PC-9 (cell line): Measurements from ENCODE around the gene TMPRSS9. TPM values are rescaled to one million over a fixed set of nuclear protein-coding genes. Genes with fewer than 3 reads are reported as not detected.
"Not testable (repeated sequence)": the region's sequence is repeated elsewhere in the genome, so short reads cannot be mapped to it uniquely, and the experiment has no call there.

Source experiments
- BruUV-seq: library from RNA; stranded (reverse); fragments of 400-500 nt; replicated peaks from 2 replicates; lab custom pipeline; 2021; lab: Mats Ljungman, UMichigan
- CTCF ChIA-PET: fragments of 300-600 bp; sonication (Branson Sonifier 250); formaldehyde crosslinking; loops from one replicate; lab custom pipeline; 2022; ENCODE audit warnings: antibody characterized with exemption; lab: Charles Lee
- POLR2A ChIA-PET: fragments of 300-600 bp; sonication (Branson Sonifier 250); formaldehyde crosslinking; loops from one replicate; lab custom pipeline; 2022; ENCODE audit warnings: antibody characterized with exemption; ENCODE audit not compliant: unreplicated experiment; lab: Charles Lee
- DNase-seq, 2 experiments: peaks; one replicate each; pipeline versions ENCODE4 v3.0.0 to v3.0.0-alpha.2; 2015 to 2022; ENCODE audit warnings: mixed read lengths in 1 of 2
- H2AFZ ChIP-seq: fragments of 200-600 bp; sonication (generic); 2 replicates; pipeline ENCODE4 v1.8.1; 2017; ENCODE audit warnings: antibody characterized with exemption
- H3F3A ChIP-seq: fragments of 200-600 bp; sonication (generic); 2 replicates; pipeline ENCODE4 v1.8.1; 2017; ENCODE audit warnings: antibody characterized with exemption, mild to moderate bottlenecking, low read depth; ENCODE audit not compliant: insufficient read depth
- H3K27ac ChIP-seq: fragments of 200-600 bp; sonication (generic); 2 replicates; pipeline ENCODE4 v1.6.1; 2016; ENCODE audit warnings: mixed run types
- H3K27me3 ChIP-seq: fragments of 200-600 bp; sonication (generic); 2 replicates; pipeline ENCODE4 v1.6.1; 2016; ENCODE audit warnings: low read depth, mixed run types; ENCODE audit not compliant: insufficient read depth
- H3K36me3 ChIP-seq: fragments of 200-600 bp; sonication (generic); 2 replicates; pipeline ENCODE4 v1.6.1; 2016; ENCODE audit warnings: low read depth, mixed run types
- H3K4me1 ChIP-seq: fragments of 200-600 bp; sonication (generic); replicated peaks from 2 replicates; pipeline ENCODE4 v1.6.1; 2016; ENCODE audit warnings: mixed run types; ENCODE audit not compliant: insufficient read depth
- H3K4me2 ChIP-seq: fragments of 200-600 bp; sonication (generic); 2 replicates; pipeline ENCODE4 v1.6.1; 2017; ENCODE audit warnings: mixed run types
- H3K4me3 ChIP-seq: fragments of 200-600 bp; sonication (generic); 2 replicates; pipeline ENCODE4 v1.6.1; 2016; ENCODE audit warnings: mixed run types
- H3K79me2 ChIP-seq: fragments of 200-600 bp; sonication (generic); 2 replicates; pipeline ENCODE4 v1.6.1; 2017; ENCODE audit warnings: low read depth, mixed run types
- H3K9me2 ChIP-seq: fragments of 200-600 bp; sonication (generic); 2 replicates; pipeline ENCODE4 v1.8.1; 2017; ENCODE audit warnings: mild to moderate bottlenecking; ENCODE audit not compliant: insufficient read depth
- H3K9me3 ChIP-seq: fragments of 200-600 bp; sonication (generic); 2 replicates; pipeline ENCODE4 v1.8.1; 2016; ENCODE audit warnings: low read depth; ENCODE audit not compliant: insufficient read depth
- H4K20me1 ChIP-seq: fragments of 200-600 bp; sonication (generic); 2 replicates; pipeline ENCODE4 v1.8.1; 2017; ENCODE audit not compliant: insufficient read depth
- CTCF ChIP-seq: fragments of 200-600 bp; sonication (generic); conservative IDR thresholded peaks from 2 replicates; pipeline ENCODE4 v1.6.1; 2017; ENCODE audit warnings: mixed run types, antibody characterized with exemption, mild to moderate bottlenecking, moderate library complexity
- EZH2 ChIP-seq: fragments of 200-600 bp; sonication (generic); IDR thresholded peaks from 2 replicates; pipeline ENCODE4 v1.8.0; 2017; ENCODE audit warnings: antibody characterized with exemption, low read depth
- intact Hi-C: fragments of 100-400 bp; cut with micrococcal nuclease; formaldehyde crosslinking; loops from one replicate; pipeline ENCODE4 v1.10.0; 2022; ENCODE audit not compliant: unreplicated experiment
- total RNA-seq: library from RNA; stranded (reverse); gene quantifications from 2 replicates; pipeline ENCODE4 v1.2.3, GENCODE V29; 2021

TMPRSS9 gene
- total RNA-seq, 1 experiment from 2014 or later = 0.20 TPM

DNA sequence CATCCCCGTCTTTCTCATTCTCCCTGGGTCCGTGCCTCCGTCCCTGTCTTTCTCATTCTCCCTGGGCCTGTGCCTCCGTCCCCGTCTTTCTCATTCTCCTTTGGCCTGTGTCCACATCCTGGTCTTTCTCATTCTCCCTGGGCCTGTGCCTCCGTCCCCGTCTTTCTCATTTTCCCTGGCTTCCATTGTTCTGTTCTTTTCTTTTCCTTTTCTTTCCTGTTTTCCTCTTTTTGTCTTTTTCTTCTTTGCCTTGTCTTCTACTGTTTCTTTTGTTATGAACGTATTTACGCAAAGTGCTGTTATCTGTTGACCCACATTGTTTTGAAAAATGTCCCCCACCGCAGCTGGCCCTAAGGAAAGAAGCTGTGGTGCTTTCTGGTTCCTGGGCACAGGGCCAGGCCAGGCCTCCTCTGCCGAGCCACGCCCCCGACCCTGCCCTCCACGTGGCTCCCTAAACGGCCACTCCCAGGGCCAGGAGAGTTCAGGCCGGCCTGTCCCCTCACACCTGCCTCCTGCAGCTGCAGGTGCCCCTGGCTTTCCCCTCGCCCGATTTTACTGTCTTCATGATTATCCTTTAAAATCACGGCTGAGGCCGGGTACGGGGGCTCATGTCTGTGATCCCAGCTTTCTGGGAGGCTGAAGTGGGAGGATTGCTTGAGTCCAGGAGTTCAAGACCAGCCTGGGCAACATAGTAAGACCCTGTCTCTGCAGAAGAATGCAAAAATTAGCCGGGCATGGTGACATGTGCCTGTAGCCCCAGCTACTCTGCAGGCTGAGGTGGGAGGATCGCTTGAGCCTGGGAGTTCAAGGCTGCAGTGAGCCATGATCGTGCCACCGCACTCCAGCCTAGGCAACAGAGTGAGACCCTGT lies 14.0 kb upstream of the TMPRSS9 start:
- Histone ChIP-seq H3K4me3 (no peak overlapping the region), H2AFZ (no peak overlapping the region), H3K9me2 (no peaks in the 10 kb centered on the region), H4K20me1 (no peaks in the 10 kb centered on the region), H3K4me2 (no peak overlapping the region), H3K9me3 (no peaks in the 10 kb centered on the region), H3K27me3 (no peaks in the 10 kb centered on the region), H3K36me3 (no peaks in the 10 kb centered on the region), H3K4me1 (no peaks in the 10 kb centered on the region), H3K27ac (no peak overlapping the region), H3K79me2 (no peaks in the 10 kb centered on the region), H3F3A (no peaks in the 10 kb centered on the region)
- POLR2A ChIA-PET = no interaction called here
- no TSS peak for BruUV-seq
- CTCF ChIA-PET = interaction anchor here (0.7 kb wide), 1 partner anchor 81 kb away, joined by 4 read pairs; no protein-coding TSS in a partner anchor
- TF ChIP-seq EZH2 = no peak
- no peak for TF ChIP-seq CTCF
- peak in 1 of 2 experiments; percentile 35 for DNase-seq
- intact Hi-C loops = no loop called here

DNA sequence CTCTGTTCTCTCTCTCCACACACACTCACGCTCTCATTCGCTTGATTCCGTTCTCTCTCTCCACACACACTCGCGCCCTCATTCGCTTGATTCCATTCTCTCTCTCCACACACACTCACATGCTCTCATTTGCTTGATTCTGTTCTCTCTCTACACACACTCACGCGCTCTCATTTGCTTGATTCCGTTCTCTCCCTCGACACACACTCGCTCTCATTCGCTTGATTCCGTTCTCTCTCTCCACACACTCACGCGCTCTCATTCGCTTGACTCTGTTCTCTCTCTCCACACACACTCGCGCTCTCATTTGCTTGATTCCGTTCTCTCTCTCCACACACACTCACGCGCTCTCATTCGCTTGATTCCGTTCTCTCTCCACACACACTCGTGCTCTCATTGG lies 10.2 kb upstream of the TMPRSS9 start:
- H3K4me3 ChIP-seq, H3K4me2 ChIP-seq, H3K27ac ChIP-seq, H3K36me3 ChIP-seq, H3F3A ChIP-seq, H3K79me2 ChIP-seq, H3K4me1 ChIP-seq, H4K20me1 ChIP-seq, DNase-seq, H3K27me3 ChIP-seq, H3K9me3 ChIP-seq, POLR2A ChIA-PET, H3K9me2 ChIP-seq, H2AFZ ChIP-seq, CTCF ChIA-PET, intact Hi-C loops, BruUV-seq: not testable (repeated sequence)

DNA sequence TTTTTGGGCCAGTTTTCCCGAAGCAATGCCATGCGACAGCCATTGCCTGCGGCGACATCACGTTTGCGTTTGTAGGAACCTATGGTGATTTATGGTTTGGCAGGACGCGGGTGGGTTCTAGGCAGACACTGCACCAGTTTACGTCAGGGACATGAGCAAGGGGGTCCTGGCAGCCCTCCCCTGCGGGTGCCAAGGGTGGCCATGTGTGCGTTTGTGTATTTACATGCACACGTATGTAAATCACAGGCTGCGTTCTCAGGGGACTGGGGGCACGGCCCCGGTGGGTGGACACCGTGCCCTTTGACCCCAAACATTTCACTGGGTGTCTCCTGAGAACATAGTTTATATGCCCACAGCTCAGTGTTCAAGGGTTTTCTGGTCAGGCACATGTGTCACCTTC lies 9.4 kb upstream of the TMPRSS9 start:
- Histone ChIP-seq H3F3A (no peaks in the 10 kb centered on the region), H3K27ac (no peak overlapping the region), H3K27me3 (no peaks in the 10 kb centered on the region), H3K9me2 (no peaks in the 10 kb centered on the region), H3K36me3 (no peaks in the 10 kb centered on the region), H3K9me3 (no peaks in the 10 kb centered on the region), H3K4me2 (no peak overlapping the region), H3K79me2 (no peaks in the 10 kb centered on the region), H4K20me1 (no peaks in the 10 kb centered on the region), H3K4me1 (no peaks in the 10 kb centered on the region), H2AFZ (no peak overlapping the region), H3K4me3 (no peak overlapping the region)
- TF ChIP-seq EZH2 = no peak
- TF ChIP-seq CTCF = no peak
- ChIA-PET CTCF (no interaction called here), POLR2A (no interaction called here)
- no TSS peak for BruUV-seq
- intact Hi-C loops = no loop called here
- DNase-seq = no peak
